HEK293 (cell line): ENCODE data around the gene TNIK.

Source experiments
- CTCF ChIA-PET: fragments of 350-600 bp; formaldehyde crosslinking; extraction: SDS; loops from one replicate; lab custom pipeline; 2021; ENCODE audit warnings: antibody characterized with exemption; lab: Yijun Ruan, JAX
- POLR2A ChIA-PET: fragments of 300-600 bp; formaldehyde crosslinking; extraction: SDS; loops from one replicate; lab custom pipeline; 2020; ENCODE audit warnings: antibody characterized with exemption, inconsistent platforms; lab: Yijun Ruan, JAX
- H3K27ac ChIP-seq: fragments of 200-500 bp; sonication (Bioruptor generic); 2 replicates; pipeline ENCODE4 v1.5.1; 2014; ENCODE audit warnings: low read depth, low read length, control low read depth, inconsistent platforms; ENCODE audit errors: extremely low read depth
- H3K36me3 ChIP-seq, 2 experiments: fragments of 200-500 bp in 1 of 2; sonication (Bioruptor generic) in 1 of 2; 1 replicate in 1 of 2; 2 replicates in 1 of 2; pipeline ENCODE4 v1.5.1; 2014 to 2017; ENCODE audit warnings: inconsistent platforms in 2 of 2, low read length in 2 of 2; ENCODE audit not compliant: control insufficient read depth in 2 of 2, insufficient read depth in 1 of 2
- H3K4me1 ChIP-seq: fragments of 200-500 bp; sonication (Bioruptor generic); 2 replicates; pipeline ENCODE4 v1.5.1; 2014; ENCODE audit warnings: mild to moderate bottlenecking, low read length, inconsistent platforms; ENCODE audit not compliant: control insufficient read depth, insufficient read depth
- H3K4me3 ChIP-seq: 2 replicates; pipeline ENCODE4 v1.5.1; 2011; ENCODE audit warnings: low read depth, mild to moderate bottlenecking, control low read depth, low read length, moderate library complexity
- H3K9me3 ChIP-seq: fragments of 200-500 bp; sonication (Bioruptor generic); 2 replicates; pipeline ENCODE4 v1.5.1; 2014; ENCODE audit warnings: low read depth, low read length, inconsistent platforms; ENCODE audit not compliant: control insufficient read depth, insufficient read depth
- KLF1 ChIP-seq: fragments of 450-650 bp; formaldehyde crosslinking; IDR thresholded peaks from 2 replicates; pipeline ENCODE4 v1.5.1; 2016; ENCODE audit warnings: missing biosample characterization, missing genetic modification characterization
- KLF17 ChIP-seq: fragments of 450-650 bp; formaldehyde crosslinking; IDR thresholded peaks from 2 replicates; pipeline ENCODE4 v1.5.1; 2016; ENCODE audit warnings: missing biosample characterization, missing genetic modification characterization
- MZF1 ChIP-seq: fragments of 450-650 bp; formaldehyde crosslinking; IDR thresholded peaks from 2 replicates; pipeline ENCODE4 v1.5.1; 2017; ENCODE audit warnings: missing biosample characterization, missing genetic modification characterization, borderline replicate concordance
- OSR2 ChIP-seq: fragments of 450-650 bp; formaldehyde crosslinking; IDR thresholded peaks from 2 replicates; pipeline ENCODE4 v1.5.1; 2016; ENCODE audit warnings: missing biosample characterization, missing genetic modification characterization
- REST ChIP-seq: fragments of 450-650 bp; formaldehyde crosslinking; IDR thresholded peaks from 2 replicates; pipeline ENCODE4 v1.5.1; 2016; ENCODE audit warnings: missing biosample characterization, missing genetic modification characterization
- SALL2 ChIP-seq: fragments of 450-650 bp; formaldehyde crosslinking; IDR thresholded peaks from 2 replicates; pipeline ENCODE4 v1.5.0; 2017; ENCODE audit warnings: missing biosample characterization, mild to moderate bottlenecking, missing genetic modification characterization, borderline replicate concordance
- SCRT2 ChIP-seq: fragments of 450-650 bp; formaldehyde crosslinking; IDR thresholded peaks from 2 replicates; pipeline ENCODE4 v1.5.1; 2016; ENCODE audit warnings: missing biosample characterization, missing genetic modification characterization
- SP2 ChIP-seq: fragments of 450-650 bp; formaldehyde crosslinking; IDR thresholded peaks from 2 replicates; pipeline ENCODE4 v1.5.1; 2016; ENCODE audit warnings: missing biosample characterization, missing genetic modification characterization
- YY2 ChIP-seq: fragments of 450-650 bp; formaldehyde crosslinking; IDR thresholded peaks from 2 replicates; pipeline ENCODE4 v1.5.1; 2016; ENCODE audit warnings: missing biosample characterization, missing genetic modification characterization
- ZBTB11 ChIP-seq: fragments of 450-650 bp; formaldehyde crosslinking; conservative IDR thresholded peaks from 2 replicates; pipeline ENCODE4 v1.5.1; 2016; ENCODE audit warnings: low read depth, missing biosample characterization, missing genetic modification characterization
- ZBTB8A ChIP-seq: fragments of 450-650 bp; formaldehyde crosslinking; IDR thresholded peaks from 2 replicates; pipeline ENCODE4 v1.5.1; 2016; ENCODE audit warnings: missing biosample characterization, missing genetic modification characterization
- ZFP37 ChIP-seq: fragments of 450-650 bp; formaldehyde crosslinking; IDR thresholded peaks from 2 replicates; pipeline ENCODE4 v1.5.1; 2016; ENCODE audit warnings: missing biosample characterization, missing genetic modification characterization
- ZNF112 ChIP-seq: fragments of 450-650 bp; formaldehyde crosslinking; IDR thresholded peaks from 2 replicates; pipeline ENCODE4 v1.5.0; 2017; ENCODE audit warnings: missing biosample characterization, missing genetic modification characterization
- ZNF146 ChIP-seq: fragments of 450-650 bp; formaldehyde crosslinking; IDR thresholded peaks from 2 replicates; pipeline ENCODE4 v1.5.1; 2016; ENCODE audit warnings: missing biosample characterization, missing genetic modification characterization
- ZNF202 ChIP-seq: fragments of 450-650 bp; formaldehyde crosslinking; IDR thresholded peaks from 2 replicates; pipeline ENCODE4 v1.5.1; 2016; ENCODE audit warnings: missing biosample characterization, missing genetic modification characterization, borderline replicate concordance
- ZNF248 ChIP-seq: fragments of 450-650 bp; formaldehyde crosslinking; IDR thresholded peaks from 2 replicates; pipeline ENCODE4 v1.5.1; 2017; ENCODE audit warnings: missing biosample characterization, missing genetic modification characterization
- ZNF292 ChIP-seq: fragments of 450-650 bp; formaldehyde crosslinking; IDR thresholded peaks from 2 replicates; pipeline ENCODE4 v1.5.1; 2016; ENCODE audit warnings: low read depth, missing biosample characterization, missing genetic modification characterization, borderline replicate concordance
- ZNF335 ChIP-seq: fragments of 450-650 bp; formaldehyde crosslinking; conservative IDR thresholded peaks from 2 replicates; pipeline ENCODE4 v1.5.1; 2016; ENCODE audit warnings: missing biosample characterization, missing genetic modification characterization
- ZNF391 ChIP-seq: fragments of 450-650 bp; formaldehyde crosslinking; IDR thresholded peaks from 2 replicates; pipeline ENCODE4 v1.5.1; 2016; ENCODE audit warnings: low read depth, missing biosample characterization, missing genetic modification characterization, borderline replicate concordance
- ZNF549 ChIP-seq: fragments of 450-650 bp; IDR thresholded peaks from 2 replicates; pipeline ENCODE4 v1.5.1; 2018; ENCODE audit warnings: missing biosample characterization, missing genetic modification characterization, mild to moderate bottlenecking, inconsistent platforms, moderate library complexity
- ZNF660 ChIP-seq: fragments of 450-650 bp; IDR thresholded peaks from 2 replicates; pipeline ENCODE4 v1.5.1; 2018; ENCODE audit warnings: missing biosample characterization, mild to moderate bottlenecking, missing genetic modification characterization
- ZNF776 ChIP-seq: fragments of 450-650 bp; formaldehyde crosslinking; IDR thresholded peaks from 2 replicates; pipeline ENCODE4 v1.5.0; 2017; ENCODE audit warnings: missing biosample characterization, missing genetic modification characterization, borderline replicate concordance
- ZXDB ChIP-seq: fragments of 450-650 bp; formaldehyde crosslinking; IDR thresholded peaks from 2 replicates; pipeline ENCODE4 v1.5.1; 2016; ENCODE audit warnings: missing biosample characterization, missing genetic modification characterization
- TF ChIP-seq, protein P1 (sequence below): fragments of 450-650 bp; formaldehyde crosslinking; IDR thresholded peaks from 2 replicates; pipeline ENCODE4 v1.5.1; 2016; ENCODE audit warnings: missing biosample characterization, missing genetic modification characterization

Gene TNIK

GRCh38 chr3:171248426-171249111 is 211.6 kb downstream of the TNIK start:
- no peak for TF ChIP-seq ZNF391
- no peak for TF ChIP-seq ZNF292 (tag by site-specific recombination)
- TF ChIP-seq MZF1 = no peak
- no peak for TF ChIP-seq KLF17
- no peak for TF ChIP-seq ZNF660 (tag by site-specific recombination)
- TF ChIP-seq SALL2 = no peak
- TF ChIP-seq ZFP37 (tag by site-specific recombination) = no peak
- TF ChIP-seq ZBTB8A (tag by site-specific recombination) = no peak
- no peak for TF ChIP-seq ZNF776 (tag by site-specific recombination)
- TF ChIP-seq ZXDB (tag by site-specific recombination) = no peak
- TF ChIP-seq ZNF335 (tag by site-specific recombination) = no peak
- no peak for TF ChIP-seq REST (tag by site-specific recombination)
- TF ChIP-seq ZNF549 (tag by site-specific recombination) = no peak
- no peak overlapping the region for H3K27ac ChIP-seq
- CTCF ChIA-PET = interaction anchor here (0.7 kb wide), 1 partner anchor 1209 kb away, joined by 4 read pairs; no protein-coding TSS in a partner anchor
- POLR2A ChIA-PET = no interaction called here
- H3K4me1 ChIP-seq = peaks cover 3% of the 10 kb centered on the region; the same call in 1 of the 2 replicates
- no peaks in the 10 kb centered on the region for H3K9me3 ChIP-seq
- H3K36me3 ChIP-seq = no peaks in the 10 kb centered on the region
- H3K4me3 ChIP-seq = no peak overlapping the region

GRCh38 chr3:171245796-171246765 is 214.1 kb downstream of the TNIK start:
- Histone ChIP-seq H3K9me3 (no peaks in the 10 kb centered on the region), H3K4me1 (peaks cover 3% of the 10 kb centered on the region; the same call in 1 of the 2 replicates), H3K4me3 (no peak overlapping the region), H3K36me3 (no peaks in the 10 kb centered on the region), H3K27ac (no peak overlapping the region)
- CTCF ChIA-PET = interaction anchor here (0.6 kb wide), 1 partner anchor 25 kb away, joined by 3 read pairs; no protein-coding TSS in a partner anchor
- POLR2A ChIA-PET = no interaction called here
- TF ChIP-seq ZNF202 (tag by site-specific recombination) (no peak), KLF1 (tag by site-specific recombination) (no peak), ZNF112 (no peak), ZBTB11 (no peak), OSR2 (tag by site-specific recombination) (no peak), SCRT2 (tag by site-specific recombination) (no peak), YY2 (tag by site-specific recombination) (no peak), ZNF248 (tag by site-specific recombination) (no peak), SP2 (tag by site-specific recombination) (no peak), ZNF146 (tag by site-specific recombination) (no peak)
- TF ChIP-seq, protein P1, sequence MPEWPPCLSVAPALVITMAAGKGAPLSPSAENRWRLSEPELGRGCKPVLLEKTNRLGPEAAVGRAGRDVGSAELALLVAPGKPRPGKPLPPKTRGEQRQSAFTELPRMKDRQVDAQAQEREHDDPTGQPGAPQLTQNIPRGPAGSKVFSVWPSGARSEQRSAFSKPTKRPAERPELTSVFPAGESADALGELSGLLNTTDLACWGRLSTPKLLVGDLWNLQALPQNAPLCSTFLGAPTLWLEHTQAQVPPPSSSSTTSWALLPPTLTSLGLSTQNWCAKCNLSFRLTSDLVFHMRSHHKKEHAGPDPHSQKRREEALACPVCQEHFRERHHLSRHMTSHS (tag by site-specific recombination) = no peak
